Measurements from ENCODE around the gene BUD13.

DNA sequence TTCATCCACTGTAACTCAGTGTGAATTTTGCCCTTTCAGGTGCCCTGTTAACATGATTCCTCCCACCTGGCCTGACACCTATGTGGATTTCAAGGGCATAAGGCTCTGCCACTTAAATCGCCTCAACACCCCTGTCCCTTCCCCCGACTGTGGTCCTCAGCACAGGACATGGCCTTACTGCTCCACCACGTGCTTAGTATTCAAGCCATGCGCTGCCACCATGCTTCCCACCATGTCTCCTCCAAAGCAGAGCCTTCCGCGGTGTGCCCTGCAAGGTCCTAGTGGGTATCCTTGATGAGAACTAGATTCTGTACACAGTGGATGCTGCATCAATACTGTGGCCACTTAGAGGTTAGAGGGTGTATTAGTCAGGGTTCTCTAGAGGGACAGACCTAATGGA lies 51.9 kb downstream of the BUD13 start:
- TF ChIP-seq TCF7L2 (IDR thresholded peaks at IDR 0.05; ENCODE audit: borderline replicate concordance, extremely low read depth, insufficient read depth, insufficient read length) = no peak
- no peak for TF ChIP-seq POLR2A (IDR thresholded peaks at IDR 0.05; ENCODE audit: borderline replicate concordance, extremely low read depth, insufficient read depth, insufficient read length)
- no peak for TF ChIP-seq RAD21 (IDR thresholded peaks at IDR 0.05; ENCODE audit: low read depth)
- TF ChIP-seq, protein P1, sequence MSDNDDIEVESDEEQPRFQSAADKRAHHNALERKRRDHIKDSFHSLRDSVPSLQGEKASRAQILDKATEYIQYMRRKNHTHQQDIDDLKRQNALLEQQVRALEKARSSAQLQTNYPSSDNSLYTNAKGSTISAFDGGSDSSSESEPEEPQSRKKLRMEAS (IDR thresholded peaks at IDR 0.05) = no peak
- TF ChIP-seq, protein P2, sequence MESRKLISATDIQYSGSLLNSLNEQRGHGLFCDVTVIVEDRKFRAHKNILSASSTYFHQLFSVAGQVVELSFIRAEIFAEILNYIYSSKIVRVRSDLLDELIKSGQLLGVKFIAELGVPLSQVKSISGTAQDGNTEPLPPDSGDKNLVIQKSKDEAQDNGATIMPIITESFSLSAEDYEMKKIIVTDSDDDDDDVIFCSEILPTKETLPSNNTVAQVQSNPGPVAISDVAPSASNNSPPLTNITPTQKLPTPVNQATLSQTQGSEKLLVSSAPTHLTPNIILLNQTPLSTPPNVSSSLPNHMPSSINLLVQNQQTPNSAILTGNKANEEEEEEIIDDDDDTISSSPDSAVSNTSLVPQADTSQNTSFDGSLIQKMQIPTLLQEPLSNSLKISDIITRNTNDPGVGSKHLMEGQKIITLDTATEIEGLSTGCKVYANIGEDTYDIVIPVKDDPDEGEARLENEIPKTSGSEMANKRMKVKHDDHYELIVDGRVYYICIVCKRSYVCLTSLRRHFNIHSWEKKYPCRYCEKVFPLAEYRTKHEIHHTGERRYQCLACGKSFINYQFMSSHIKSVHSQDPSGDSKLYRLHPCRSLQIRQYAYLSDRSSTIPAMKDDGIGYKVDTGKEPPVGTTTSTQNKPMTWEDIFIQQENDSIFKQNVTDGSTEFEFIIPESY (IDR thresholded peaks at IDR 0.05; ENCODE audit: extremely low read depth, insufficient replicate concordance, low read length) = no peak
- TF ChIP-seq, protein P3, sequence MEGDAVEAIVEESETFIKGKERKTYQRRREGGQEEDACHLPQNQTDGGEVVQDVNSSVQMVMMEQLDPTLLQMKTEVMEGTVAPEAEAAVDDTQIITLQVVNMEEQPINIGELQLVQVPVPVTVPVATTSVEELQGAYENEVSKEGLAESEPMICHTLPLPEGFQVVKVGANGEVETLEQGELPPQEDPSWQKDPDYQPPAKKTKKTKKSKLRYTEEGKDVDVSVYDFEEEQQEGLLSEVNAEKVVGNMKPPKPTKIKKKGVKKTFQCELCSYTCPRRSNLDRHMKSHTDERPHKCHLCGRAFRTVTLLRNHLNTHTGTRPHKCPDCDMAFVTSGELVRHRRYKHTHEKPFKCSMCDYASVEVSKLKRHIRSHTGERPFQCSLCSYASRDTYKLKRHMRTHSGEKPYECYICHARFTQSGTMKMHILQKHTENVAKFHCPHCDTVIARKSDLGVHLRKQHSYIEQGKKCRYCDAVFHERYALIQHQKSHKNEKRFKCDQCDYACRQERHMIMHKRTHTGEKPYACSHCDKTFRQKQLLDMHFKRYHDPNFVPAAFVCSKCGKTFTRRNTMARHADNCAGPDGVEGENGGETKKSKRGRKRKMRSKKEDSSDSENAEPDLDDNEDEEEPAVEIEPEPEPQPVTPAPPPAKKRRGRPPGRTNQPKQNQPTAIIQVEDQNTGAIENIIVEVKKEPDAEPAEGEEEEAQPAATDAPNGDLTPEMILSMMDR (IDR thresholded peaks at IDR 0.05 in 2 of 3, conservative IDR thresholded peaks at IDR 0.05 in 1 of 3; ENCODE audit: borderline replicate concordance in 1 of 3, insufficient read depth in 1 of 3, low read depth in 2 of 3, low read length in 2 of 3) = no peak
- TF ChIP-seq POLR2AphosphoS5 (IDR thresholded peaks at IDR 0.05; ENCODE audit: low read depth, low read length) = no peak
- TF ChIP-seq, protein P4, sequence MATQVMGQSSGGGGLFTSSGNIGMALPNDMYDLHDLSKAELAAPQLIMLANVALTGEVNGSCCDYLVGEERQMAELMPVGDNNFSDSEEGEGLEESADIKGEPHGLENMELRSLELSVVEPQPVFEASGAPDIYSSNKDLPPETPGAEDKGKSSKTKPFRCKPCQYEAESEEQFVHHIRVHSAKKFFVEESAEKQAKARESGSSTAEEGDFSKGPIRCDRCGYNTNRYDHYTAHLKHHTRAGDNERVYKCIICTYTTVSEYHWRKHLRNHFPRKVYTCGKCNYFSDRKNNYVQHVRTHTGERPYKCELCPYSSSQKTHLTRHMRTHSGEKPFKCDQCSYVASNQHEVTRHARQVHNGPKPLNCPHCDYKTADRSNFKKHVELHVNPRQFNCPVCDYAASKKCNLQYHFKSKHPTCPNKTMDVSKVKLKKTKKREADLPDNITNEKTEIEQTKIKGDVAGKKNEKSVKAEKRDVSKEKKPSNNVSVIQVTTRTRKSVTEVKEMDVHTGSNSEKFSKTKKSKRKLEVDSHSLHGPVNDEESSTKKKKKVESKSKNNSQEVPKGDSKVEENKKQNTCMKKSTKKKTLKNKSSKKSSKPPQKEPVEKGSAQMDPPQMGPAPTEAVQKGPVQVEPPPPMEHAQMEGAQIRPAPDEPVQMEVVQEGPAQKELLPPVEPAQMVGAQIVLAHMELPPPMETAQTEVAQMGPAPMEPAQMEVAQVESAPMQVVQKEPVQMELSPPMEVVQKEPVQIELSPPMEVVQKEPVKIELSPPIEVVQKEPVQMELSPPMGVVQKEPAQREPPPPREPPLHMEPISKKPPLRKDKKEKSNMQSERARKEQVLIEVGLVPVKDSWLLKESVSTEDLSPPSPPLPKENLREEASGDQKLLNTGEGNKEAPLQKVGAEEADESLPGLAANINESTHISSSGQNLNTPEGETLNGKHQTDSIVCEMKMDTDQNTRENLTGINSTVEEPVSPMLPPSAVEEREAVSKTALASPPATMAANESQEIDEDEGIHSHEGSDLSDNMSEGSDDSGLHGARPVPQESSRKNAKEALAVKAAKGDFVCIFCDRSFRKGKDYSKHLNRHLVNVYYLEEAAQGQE (IDR thresholded peaks at IDR 0.05; ENCODE audit: low read depth) = no peak
- no peak for TF ChIP-seq CEBPB (IDR thresholded peaks at IDR 0.05; ENCODE audit: low read depth)
- no peak for TF ChIP-seq EZH2phosphoT487 (IDR thresholded peaks at IDR 0.05; ENCODE audit: borderline replicate concordance)
- no peak for TF ChIP-seq ZNF274 (IDR thresholded peaks at IDR 0.05; ENCODE audit: low read depth, low read length)
- no peak for TF ChIP-seq YY1 (IDR thresholded peaks at IDR 0.05; ENCODE audit: extremely low read depth, insufficient replicate concordance, low read depth, low read length)
- TF ChIP-seq JUND (IDR thresholded peaks at IDR 0.05) = no peak
- no peak for TF ChIP-seq EZH2 (IDR thresholded peaks at IDR 0.05)

Data from HCT116 (cell line).